NAMALWA (cell line): Measurements from ENCODE around the gene NOB1.
A peak's percentile ranks its signal among the peaks of the same experiment; 100 is the strongest.
"Not testable (repeated sequence)": the region's sequence is repeated elsewhere in the genome, so short reads cannot be mapped to it uniquely, and the experiment has no call there.

Source experiments
- DNase-seq: peaks from one replicate; pipeline ENCODE4 v3.0.0-alpha.2; 2015; ENCODE audit warnings: low spot score

The NOB1 gene

GRCh38 chr16:69754469-69755310, at the start of gene NOB1:
TSS of gene NOB1 (minus strand) at chr16:69754926. CDS start at chr16:69754910, 16 bp downstream.
- peak; percentile 98 for DNase-seq

- DNase-seq = no peak
Measured at GRCh38 chr16:69804297-69804696, 49.6 kb upstream of the NOB1 start.

- DNase-seq = no peak
Measured at GRCh38 chr16:69799611-69800031, 44.9 kb upstream of the NOB1 start.

- no peak for DNase-seq
Measured at GRCh38 chr16:69798466-69798865, 43.7 kb upstream of the NOB1 start.

GRCh38 chr16:69796285-69797118, 41.8 kb upstream of the NOB1 start:
- peak; percentile 78 for DNase-seq

GRCh38 chr16:69794486-69794885, 39.8 kb upstream of the NOB1 start:
- DNase-seq = no peak

GRCh38 chr16:69793526-69793925, 38.8 kb upstream of the NOB1 start:
- no peak for DNase-seq

GRCh38 chr16:69791391-69791847, 36.7 kb upstream of the NOB1 start:
- DNase-seq = not testable (repeated sequence)

- DNase-seq = no peak
Measured at GRCh38 chr16:69787883-69788282, 33.2 kb upstream of the NOB1 start.

GRCh38 chr16:69784586-69784985, 29.9 kb upstream of the NOB1 start:
- DNase-seq = no peak

- DNase-seq = no peak
Measured at GRCh38 chr16:69781118-69781517, 26.4 kb upstream of the NOB1 start.

- DNase-seq = no peak
Measured at GRCh38 chr16:69779724-69780123, 25.0 kb upstream of the NOB1 start.

GRCh38 chr16:69775563-69775962, 20.8 kb upstream of the NOB1 start:
- no peak for DNase-seq

GRCh38 chr16:69773260-69773947, 18.7 kb upstream of the NOB1 start:
- peak; percentile 83 for DNase-seq

GRCh38 chr16:69771651-69771967, 16.9 kb upstream of the NOB1 start:
- no peak for DNase-seq

GRCh38 chr16:69769404-69769803, 14.7 kb upstream of the NOB1 start:
- no peak for DNase-seq

- DNase-seq = no peak
Measured at GRCh38 chr16:69768666-69769065, 13.9 kb upstream of the NOB1 start.

- no peak for DNase-seq
Measured at GRCh38 chr16:69767459-69768229, 12.9 kb upstream of the NOB1 start.

GRCh38 chr16:69763599-69763942, 8.8 kb upstream of the NOB1 start:
- DNase-seq = no peak

- DNase-seq = peak; percentile 66
Measured at GRCh38 chr16:69762814-69763598, 8.3 kb upstream of the NOB1 start.
